Measurements from ENCODE around the gene MACF1.

- TF ChIP-seq YY1 (IDR thresholded peaks at IDR 0.05) (no peak), RAD21 (IDR thresholded peaks at IDR 0.05) (no peak), TAF1 (conservative IDR thresholded peaks at IDR 0.05) (no peak), CTCF (IDR thresholded peaks at IDR 0.05; ENCODE audit: low read depth, low read length, missing input control) (no peak), REST (IDR thresholded peaks at IDR 0.05) (no peak), MAX (IDR thresholded peaks at IDR 0.05) (no peak), ZBTB33 (IDR thresholded peaks at IDR 0.05) (no peak), FOXA1 (IDR thresholded peaks at IDR 0.05) (no peak), SP1 (IDR thresholded peaks at IDR 0.05) (no peak), JUND (IDR thresholded peaks at IDR 0.05) (no peak)
Observed at GRCh38 chr1:39194398-39195051, 10.0 kb upstream of the MACF1 start.
